A549 (cell line): ENCODE measurements around the gene CXCL14.

ENCODE experiments used
- EP300 ChIP-seq, 2 experiments: fragments of >200 bp; sonication (Bioruptor Twin); formaldehyde crosslinking; IDR thresholded peaks; 2 replicates in 1 of 2; 3 replicates in 1 of 2; pipeline ENCODE4 v1.6.1; 2016 to 2017
- POLR2A ChIP-seq: IDR thresholded peaks from 2 replicates; pipeline ENCODE4 v1.6.1; 2012; ENCODE audit warnings: mild to moderate bottlenecking, low read length
- TF ChIP-seq, protein P1 (sequence below): fragments of >200 bp; sonication (Bioruptor Twin); formaldehyde crosslinking; IDR thresholded peaks from 3 replicates; pipeline ENCODE4 v1.5.1; 2016
- TF ChIP-seq, protein P2 (sequence below): IDR thresholded peaks from 2 replicates; pipeline ENCODE4 v1.6.1; 2012

DNA sequence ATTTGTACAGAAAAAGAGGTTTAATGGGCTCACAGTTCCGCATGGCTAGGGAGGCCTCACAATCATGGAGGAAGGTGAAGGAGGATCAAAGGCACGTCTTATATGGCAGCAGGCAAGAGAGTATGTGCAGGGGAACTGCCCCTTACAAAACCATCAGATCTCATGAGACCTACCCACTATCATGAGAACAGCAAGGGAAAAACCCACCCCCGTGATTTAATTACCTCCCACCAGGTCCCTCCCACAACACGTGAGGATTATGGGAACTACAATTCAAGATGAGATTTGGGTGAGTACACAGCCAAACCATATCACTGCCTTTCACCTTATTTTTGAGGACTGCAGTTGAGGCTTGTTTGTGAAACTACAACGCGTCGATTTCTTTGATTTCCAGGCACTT, 22.2 kb downstream of the CXCL14 start:
- no peak for TF ChIP-seq POLR2A
- TF ChIP-seq EP300 (IDR thresholded peaks at IDR 0.05): no peak
- TF ChIP-seq, protein P1, sequence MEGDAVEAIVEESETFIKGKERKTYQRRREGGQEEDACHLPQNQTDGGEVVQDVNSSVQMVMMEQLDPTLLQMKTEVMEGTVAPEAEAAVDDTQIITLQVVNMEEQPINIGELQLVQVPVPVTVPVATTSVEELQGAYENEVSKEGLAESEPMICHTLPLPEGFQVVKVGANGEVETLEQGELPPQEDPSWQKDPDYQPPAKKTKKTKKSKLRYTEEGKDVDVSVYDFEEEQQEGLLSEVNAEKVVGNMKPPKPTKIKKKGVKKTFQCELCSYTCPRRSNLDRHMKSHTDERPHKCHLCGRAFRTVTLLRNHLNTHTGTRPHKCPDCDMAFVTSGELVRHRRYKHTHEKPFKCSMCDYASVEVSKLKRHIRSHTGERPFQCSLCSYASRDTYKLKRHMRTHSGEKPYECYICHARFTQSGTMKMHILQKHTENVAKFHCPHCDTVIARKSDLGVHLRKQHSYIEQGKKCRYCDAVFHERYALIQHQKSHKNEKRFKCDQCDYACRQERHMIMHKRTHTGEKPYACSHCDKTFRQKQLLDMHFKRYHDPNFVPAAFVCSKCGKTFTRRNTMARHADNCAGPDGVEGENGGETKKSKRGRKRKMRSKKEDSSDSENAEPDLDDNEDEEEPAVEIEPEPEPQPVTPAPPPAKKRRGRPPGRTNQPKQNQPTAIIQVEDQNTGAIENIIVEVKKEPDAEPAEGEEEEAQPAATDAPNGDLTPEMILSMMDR: no peak
- TF ChIP-seq, protein P2, sequence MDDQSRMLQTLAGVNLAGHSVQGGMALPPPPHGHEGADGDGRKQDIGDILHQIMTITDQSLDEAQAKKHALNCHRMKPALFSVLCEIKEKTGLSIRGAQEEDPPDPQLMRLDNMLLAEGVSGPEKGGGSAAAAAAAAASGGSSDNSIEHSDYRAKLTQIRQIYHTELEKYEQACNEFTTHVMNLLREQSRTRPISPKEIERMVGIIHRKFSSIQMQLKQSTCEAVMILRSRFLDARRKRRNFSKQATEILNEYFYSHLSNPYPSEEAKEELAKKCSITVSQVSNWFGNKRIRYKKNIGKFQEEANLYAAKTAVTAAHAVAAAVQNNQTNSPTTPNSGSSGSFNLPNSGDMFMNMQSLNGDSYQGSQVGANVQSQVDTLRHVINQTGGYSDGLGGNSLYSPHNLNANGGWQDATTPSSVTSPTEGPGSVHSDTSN: no peak
